Measurements from ENCODE around the gene DOHH. TPM values are rescaled to one million over a fixed set of nuclear protein-coding genes. Genes with fewer than 3 reads are reported as not detected.

Gene DOHH
- total and polyA plus RNA-seq, 2 experiments from 2014 or later, result 19.0 to 34.7 TPM

DNA sequence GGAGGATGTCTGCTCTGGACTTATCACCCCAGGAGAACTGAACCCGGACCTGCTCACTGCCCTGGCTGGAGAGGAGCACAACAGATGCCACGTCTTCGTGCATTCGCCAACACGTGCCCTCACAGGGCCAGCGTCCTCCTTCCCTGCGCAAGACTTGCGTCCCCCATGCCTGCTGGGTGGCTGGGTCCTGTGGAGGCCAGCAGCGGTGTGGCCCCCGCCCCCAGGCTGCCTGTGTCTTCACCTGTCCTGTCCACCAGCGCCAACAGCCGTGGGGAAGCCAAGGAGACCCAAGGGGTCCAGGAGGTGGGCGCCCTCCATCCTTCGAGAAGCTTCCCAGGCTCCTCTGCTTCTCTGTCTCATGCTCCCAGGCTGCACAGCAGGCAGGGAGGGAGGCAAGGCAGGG lies 35.1 kb upstream of the DOHH start:
- no peaks in the 10 kb centered on the region for H3K9me2 ChIP-seq (ENCODE audit: insufficient read depth)
- no peaks in the 10 kb centered on the region; the same call in 1 of the 2 replicates for H4K20me1 ChIP-seq (replicated peaks; ENCODE audit: insufficient read depth)
- H3K4me3 Mint-ChIP-seq, result no peak overlapping the region
- H3K4me1 ChIP-seq (ENCODE audit: insufficient read depth), result no peaks in the 10 kb centered on the region
- H3K27me3 Mint-ChIP-seq (ENCODE audit: insufficient read depth, low read depth, poor library complexity), result peaks cover 21% of the 10 kb centered on the region
- DNase-seq (ENCODE audit: low spot score) (no peak), ATAC-seq (no peak)
- H3K27me3 ChIP-seq (ENCODE audit: insufficient read depth), result no peaks in the 10 kb centered on the region
- peaks cover 10% of the 10 kb centered on the region; the same call in 2 of the 3 replicates for H3K4me1 Mint-ChIP-seq
- no peaks in the 10 kb centered on the region for H3K79me2 ChIP-seq (replicated peaks; ENCODE audit: insufficient read depth)
- no peak overlapping the region for H3K27ac Mint-ChIP-seq
- 0 out of 3 replicates have a peak, but pooled peaks cover 3% of the 10 kb centered on the region for H3K9me3 Mint-ChIP-seq
- TF ChIP-seq, protein P1, sequence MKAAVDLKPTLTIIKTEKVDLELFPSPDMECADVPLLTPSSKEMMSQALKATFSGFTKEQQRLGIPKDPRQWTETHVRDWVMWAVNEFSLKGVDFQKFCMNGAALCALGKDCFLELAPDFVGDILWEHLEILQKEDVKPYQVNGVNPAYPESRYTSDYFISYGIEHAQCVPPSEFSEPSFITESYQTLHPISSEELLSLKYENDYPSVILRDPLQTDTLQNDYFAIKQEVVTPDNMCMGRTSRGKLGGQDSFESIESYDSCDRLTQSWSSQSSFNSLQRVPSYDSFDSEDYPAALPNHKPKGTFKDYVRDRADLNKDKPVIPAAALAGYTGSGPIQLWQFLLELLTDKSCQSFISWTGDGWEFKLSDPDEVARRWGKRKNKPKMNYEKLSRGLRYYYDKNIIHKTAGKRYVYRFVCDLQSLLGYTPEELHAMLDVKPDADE (IDR thresholded peaks at IDR 0.05), result no peak
- TF ChIP-seq STAT1 (IDR thresholded peaks at IDR 0.05; ENCODE audit: unreplicated experiment) (no peak), CREB1 (CRISPR knock-in tag; IDR thresholded peaks at IDR 0.05; ENCODE audit: low read depth) (no peak), EZH2phosphoT487 (IDR thresholded peaks at IDR 0.05; ENCODE audit: unreplicated experiment) (no peak), NANOG (IDR thresholded peaks at IDR 0.05; ENCODE audit: borderline replicate concordance) (no peak), ZNF114 (CRISPR knock-in tag; IDR thresholded peaks at IDR 0.05) (no peak), EZH2 (IDR thresholded peaks at IDR 0.05; ENCODE audit: low read depth, unreplicated experiment) (no peak), JUNB (IDR thresholded peaks at IDR 0.05; ENCODE audit: unreplicated experiment) (no peak), POLR2AphosphoS5 (IDR thresholded peaks at IDR 0.05; ENCODE audit: low read depth) (no peak), ZNF331 (CRISPR knock-in tag; IDR thresholded peaks at IDR 0.05; ENCODE audit: low read depth) (no peak)
- TF ChIP-seq, protein P2, sequence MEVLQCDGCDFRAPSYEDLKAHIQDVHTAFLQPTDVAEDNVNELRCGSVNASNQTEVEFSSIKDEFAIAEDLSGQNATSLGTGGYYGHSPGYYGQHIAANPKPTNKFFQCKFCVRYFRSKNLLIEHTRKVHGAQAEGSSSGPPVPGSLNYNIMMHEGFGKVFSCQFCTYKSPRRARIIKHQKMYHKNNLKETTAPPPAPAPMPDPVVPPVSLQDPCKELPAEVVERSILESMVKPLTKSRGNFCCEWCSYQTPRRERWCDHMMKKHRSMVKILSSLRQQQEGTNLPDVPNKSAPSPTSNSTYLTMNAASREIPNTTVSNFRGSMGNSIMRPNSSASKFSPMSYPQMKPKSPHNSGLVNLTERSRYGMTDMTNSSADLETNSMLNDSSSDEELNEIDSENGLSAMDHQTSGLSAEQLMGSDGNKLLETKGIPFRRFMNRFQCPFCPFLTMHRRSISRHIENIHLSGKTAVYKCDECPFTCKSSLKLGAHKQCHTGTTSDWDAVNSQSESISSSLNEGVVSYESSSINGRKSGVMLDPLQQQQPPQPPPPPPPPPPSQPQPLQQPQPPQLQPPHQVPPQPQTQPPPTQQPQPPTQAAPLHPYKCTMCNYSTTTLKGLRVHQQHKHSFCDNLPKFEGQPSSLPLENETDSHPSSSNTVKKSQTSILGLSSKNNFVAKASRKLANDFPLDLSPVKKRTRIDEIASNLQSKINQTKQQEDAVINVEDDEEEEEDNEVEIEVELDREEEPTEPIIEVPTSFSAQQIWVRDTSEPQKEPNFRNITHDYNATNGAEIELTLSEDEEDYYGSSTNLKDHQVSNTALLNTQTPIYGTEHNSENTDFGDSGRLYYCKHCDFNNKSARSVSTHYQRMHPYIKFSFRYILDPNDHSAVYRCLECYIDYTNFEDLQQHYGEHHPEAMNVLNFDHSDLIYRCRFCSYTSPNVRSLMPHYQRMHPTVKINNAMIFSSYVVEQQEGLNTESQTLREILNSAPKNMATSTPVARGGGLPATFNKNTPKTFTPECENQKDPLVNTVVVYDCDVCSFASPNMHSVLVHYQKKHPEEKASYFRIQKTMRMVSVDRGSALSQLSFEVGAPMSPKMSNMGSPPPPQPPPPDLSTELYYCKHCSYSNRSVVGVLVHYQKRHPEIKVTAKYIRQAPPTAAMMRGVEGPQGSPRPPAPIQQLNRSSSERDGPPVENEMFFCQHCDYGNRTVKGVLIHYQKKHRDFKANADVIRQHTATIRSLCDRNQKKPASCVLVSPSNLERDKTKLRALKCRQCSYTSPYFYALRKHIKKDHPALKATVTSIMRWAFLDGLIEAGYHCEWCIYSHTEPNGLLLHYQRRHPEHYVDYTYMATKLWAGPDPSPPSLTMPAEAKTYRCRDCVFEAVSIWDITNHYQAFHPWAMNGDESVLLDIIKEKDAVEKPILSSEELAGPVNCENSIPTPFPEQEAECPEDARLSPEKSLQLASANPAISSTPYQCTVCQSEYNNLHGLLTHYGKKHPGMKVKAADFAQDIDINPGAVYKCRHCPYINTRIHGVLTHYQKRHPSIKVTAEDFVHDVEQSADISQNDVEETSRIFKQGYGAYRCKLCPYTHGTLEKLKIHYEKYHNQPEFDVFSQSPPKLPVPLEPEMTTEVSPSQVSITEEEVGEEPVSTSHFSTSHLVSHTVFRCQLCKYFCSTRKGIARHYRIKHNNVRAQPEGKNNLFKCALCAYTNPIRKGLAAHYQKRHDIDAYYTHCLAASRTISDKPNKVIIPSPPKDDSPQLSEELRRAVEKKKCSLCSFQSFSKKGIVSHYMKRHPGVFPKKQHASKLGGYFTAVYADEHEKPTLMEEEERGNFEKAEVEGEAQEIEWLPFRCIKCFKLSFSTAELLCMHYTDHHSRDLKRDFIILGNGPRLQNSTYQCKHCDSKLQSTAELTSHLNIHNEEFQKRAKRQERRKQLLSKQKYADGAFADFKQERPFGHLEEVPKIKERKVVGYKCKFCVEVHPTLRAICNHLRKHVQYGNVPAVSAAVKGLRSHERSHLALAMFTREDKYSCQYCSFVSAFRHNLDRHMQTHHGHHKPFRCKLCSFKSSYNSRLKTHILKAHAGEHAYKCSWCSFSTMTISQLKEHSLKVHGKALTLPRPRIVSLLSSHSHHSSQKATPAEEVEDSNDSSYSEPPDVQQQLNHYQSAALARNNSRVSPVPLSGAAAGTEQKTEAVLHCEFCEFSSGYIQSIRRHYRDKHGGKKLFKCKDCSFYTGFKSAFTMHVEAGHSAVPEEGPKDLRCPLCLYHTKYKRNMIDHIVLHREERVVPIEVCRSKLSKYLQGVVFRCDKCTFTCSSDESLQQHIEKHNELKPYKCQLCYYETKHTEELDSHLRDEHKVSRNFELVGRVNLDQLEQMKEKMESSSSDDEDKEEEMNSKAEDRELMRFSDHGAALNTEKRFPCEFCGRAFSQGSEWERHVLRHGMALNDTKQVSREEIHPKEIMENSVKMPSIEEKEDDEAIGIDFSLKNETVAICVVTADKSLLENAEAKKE (CRISPR knock-in tag; IDR thresholded peaks at IDR 0.05), result no peak
- TF ChIP-seq, protein P3, sequence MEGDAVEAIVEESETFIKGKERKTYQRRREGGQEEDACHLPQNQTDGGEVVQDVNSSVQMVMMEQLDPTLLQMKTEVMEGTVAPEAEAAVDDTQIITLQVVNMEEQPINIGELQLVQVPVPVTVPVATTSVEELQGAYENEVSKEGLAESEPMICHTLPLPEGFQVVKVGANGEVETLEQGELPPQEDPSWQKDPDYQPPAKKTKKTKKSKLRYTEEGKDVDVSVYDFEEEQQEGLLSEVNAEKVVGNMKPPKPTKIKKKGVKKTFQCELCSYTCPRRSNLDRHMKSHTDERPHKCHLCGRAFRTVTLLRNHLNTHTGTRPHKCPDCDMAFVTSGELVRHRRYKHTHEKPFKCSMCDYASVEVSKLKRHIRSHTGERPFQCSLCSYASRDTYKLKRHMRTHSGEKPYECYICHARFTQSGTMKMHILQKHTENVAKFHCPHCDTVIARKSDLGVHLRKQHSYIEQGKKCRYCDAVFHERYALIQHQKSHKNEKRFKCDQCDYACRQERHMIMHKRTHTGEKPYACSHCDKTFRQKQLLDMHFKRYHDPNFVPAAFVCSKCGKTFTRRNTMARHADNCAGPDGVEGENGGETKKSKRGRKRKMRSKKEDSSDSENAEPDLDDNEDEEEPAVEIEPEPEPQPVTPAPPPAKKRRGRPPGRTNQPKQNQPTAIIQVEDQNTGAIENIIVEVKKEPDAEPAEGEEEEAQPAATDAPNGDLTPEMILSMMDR (conservative IDR thresholded peaks at IDR 0.05; ENCODE audit: low read depth in 2 of 2), result no peak
- TF ChIP-seq, protein P4, sequence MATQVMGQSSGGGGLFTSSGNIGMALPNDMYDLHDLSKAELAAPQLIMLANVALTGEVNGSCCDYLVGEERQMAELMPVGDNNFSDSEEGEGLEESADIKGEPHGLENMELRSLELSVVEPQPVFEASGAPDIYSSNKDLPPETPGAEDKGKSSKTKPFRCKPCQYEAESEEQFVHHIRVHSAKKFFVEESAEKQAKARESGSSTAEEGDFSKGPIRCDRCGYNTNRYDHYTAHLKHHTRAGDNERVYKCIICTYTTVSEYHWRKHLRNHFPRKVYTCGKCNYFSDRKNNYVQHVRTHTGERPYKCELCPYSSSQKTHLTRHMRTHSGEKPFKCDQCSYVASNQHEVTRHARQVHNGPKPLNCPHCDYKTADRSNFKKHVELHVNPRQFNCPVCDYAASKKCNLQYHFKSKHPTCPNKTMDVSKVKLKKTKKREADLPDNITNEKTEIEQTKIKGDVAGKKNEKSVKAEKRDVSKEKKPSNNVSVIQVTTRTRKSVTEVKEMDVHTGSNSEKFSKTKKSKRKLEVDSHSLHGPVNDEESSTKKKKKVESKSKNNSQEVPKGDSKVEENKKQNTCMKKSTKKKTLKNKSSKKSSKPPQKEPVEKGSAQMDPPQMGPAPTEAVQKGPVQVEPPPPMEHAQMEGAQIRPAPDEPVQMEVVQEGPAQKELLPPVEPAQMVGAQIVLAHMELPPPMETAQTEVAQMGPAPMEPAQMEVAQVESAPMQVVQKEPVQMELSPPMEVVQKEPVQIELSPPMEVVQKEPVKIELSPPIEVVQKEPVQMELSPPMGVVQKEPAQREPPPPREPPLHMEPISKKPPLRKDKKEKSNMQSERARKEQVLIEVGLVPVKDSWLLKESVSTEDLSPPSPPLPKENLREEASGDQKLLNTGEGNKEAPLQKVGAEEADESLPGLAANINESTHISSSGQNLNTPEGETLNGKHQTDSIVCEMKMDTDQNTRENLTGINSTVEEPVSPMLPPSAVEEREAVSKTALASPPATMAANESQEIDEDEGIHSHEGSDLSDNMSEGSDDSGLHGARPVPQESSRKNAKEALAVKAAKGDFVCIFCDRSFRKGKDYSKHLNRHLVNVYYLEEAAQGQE (IDR thresholded peaks at IDR 0.05; ENCODE audit: unreplicated experiment), result no peak
- H2AFZ ChIP-seq, result no peak overlapping the region
- no peak overlapping the region for H3K4me3 ChIP-seq
- peaks cover 36% of the 10 kb centered on the region for H3K36me3 Mint-ChIP-seq (ENCODE audit: low read depth)
- no peak overlapping the region for H3K4me2 ChIP-seq
- no peaks in the 10 kb centered on the region for H3K36me3 ChIP-seq (ENCODE audit: insufficient read depth)
- no peak overlapping the region for H3K27ac ChIP-seq (ENCODE audit: low read depth)
- peaks cover 7% of the 10 kb centered on the region; the same call in 1 of the 2 replicates for H3F3A ChIP-seq (replicated peaks; ENCODE audit: low read depth)
